CD4-positive, alpha-beta T cell treated with Interleukin-6 for 4 hours (primary cell): ENCODE measurements around the gene SMNDC1.
A peak's percentile ranks its signal among the peaks of the same experiment; 100 is the strongest.
"Not testable (repeated sequence)": the region's sequence is repeated elsewhere in the genome, so short reads cannot be mapped to it uniquely, and the experiment has no call there.

ENCODE experiments used
- DNase-seq: peaks from one replicate; pipeline ENCODE4 v3.0.0-alpha.2; 2020; ENCODE audit warnings: mixed read lengths

Gene SMNDC1

GRCh38 chr10:110278562-110279406, 25.9 kb downstream of the SMNDC1 start:
- DNase-seq: peak; percentile 1

- no peak for DNase-seq
These were observed 27.1 kb downstream of the SMNDC1 start for GRCh38 chr10:110277591-110277990.

GRCh38 chr10:110276603-110277002, 28.1 kb downstream of the SMNDC1 start:
- DNase-seq: no peak

- DNase-seq: no peak
These were observed 29.5 kb downstream of the SMNDC1 start for GRCh38 chr10:110275128-110275729.

- DNase-seq: no peak
These were observed 30.1 kb downstream of the SMNDC1 start for GRCh38 chr10:110274647-110275046.

GRCh38 chr10:110274072-110274627, 30.6 kb downstream of the SMNDC1 start:
- DNase-seq: no peak

GRCh38 chr10:110273474-110273873, 31.2 kb downstream of the SMNDC1 start:
- DNase-seq: peak; percentile 45

- DNase-seq: not testable (repeated sequence)
These were observed 31.7 kb downstream of the SMNDC1 start for GRCh38 chr10:110272995-110273394.

- DNase-seq: peak; percentile 5
These were observed 35.1 kb downstream of the SMNDC1 start for GRCh38 chr10:110269374-110270318.

- DNase-seq: no peak
These were observed 35.7 kb downstream of the SMNDC1 start for GRCh38 chr10:110268971-110269370.

GRCh38 chr10:110268442-110268841, 36.3 kb downstream of the SMNDC1 start:
- DNase-seq: peak; percentile 2

- DNase-seq: no peak
These were observed 37.4 kb downstream of the SMNDC1 start for GRCh38 chr10:110267276-110267675.

- no peak for DNase-seq
These were observed 39.0 kb downstream of the SMNDC1 start for GRCh38 chr10:110265573-110266193.

GRCh38 chr10:110263164-110263563, 41.6 kb downstream of the SMNDC1 start:
- DNase-seq: no peak

GRCh38 chr10:110260746-110261477, 43.8 kb downstream of the SMNDC1 start:
- no peak for DNase-seq

GRCh38 chr10:110259317-110259716, 45.4 kb downstream of the SMNDC1 start:
- DNase-seq: no peak

- no peak for DNase-seq
These were observed 46.2 kb downstream of the SMNDC1 start for GRCh38 chr10:110258542-110258941.

GRCh38 chr10:110254467-110254866, 50.3 kb downstream of the SMNDC1 start:
- DNase-seq: no peak

GRCh38 chr10:110252151-110252550, 52.6 kb downstream of the SMNDC1 start:
- DNase-seq: no peak

GRCh38 chr10:110251392-110251791, 53.3 kb downstream of the SMNDC1 start:
- DNase-seq: not testable (repeated sequence)

- DNase-seq: not testable (repeated sequence)
These were observed 55.2 kb downstream of the SMNDC1 start for GRCh38 chr10:110249489-110249888.

- DNase-seq: not testable (repeated sequence)
These were observed 56.9 kb downstream of the SMNDC1 start for GRCh38 chr10:110247833-110248232.
